Cardiac muscle cell (in vitro differentiated cells and primary cell): Measurements from ENCODE around the gene FDCSP. TPM values are rescaled to one million over a fixed set of nuclear protein-coding genes. Genes with fewer than 3 reads are reported as not detected.
"Not testable (repeated sequence)": the region's sequence is repeated elsewhere in the genome, so short reads cannot be mapped to it uniquely, and the experiment has no call there.

Experiments used
- DNase-seq, 2 donors: peaks; one replicate each; pipeline versions ENCODE4 v3.0.0 to v3.0.0-alpha.2; 2010 to 2017; ENCODE audit warnings: low read depth in 1 of 2, low spot score in 1 of 2
- H3K27ac ChIP-seq: fragments of 200-600 bp; sonication (generic); 2 replicates; pipeline ENCODE4 v1.5.1; 2016
- H3K27me3 ChIP-seq: fragments of 200-600 bp; sonication (generic); 2 replicates; pipeline ENCODE4 v1.6.0; 2016; ENCODE audit warnings: control low read depth
- H3K36me3 ChIP-seq: fragments of 200-600 bp; sonication (generic); 2 replicates; pipeline ENCODE4 v1.5.1; 2016; ENCODE audit warnings: control low read depth
- H3K4me1 ChIP-seq: fragments of 200-600 bp; sonication (generic); 2 replicates; pipeline ENCODE4 v1.8.1; 2017; ENCODE audit warnings: low read depth, mild to moderate bottlenecking, mixed run types
- H3K4me3 ChIP-seq: fragments of 200-600 bp; sonication (generic); 2 replicates; pipeline ENCODE4 v1.5.1; 2016; ENCODE audit warnings: mild to moderate bottlenecking
- H3K9me3 ChIP-seq: fragments of 200-600 bp; sonication (generic); 2 replicates; pipeline ENCODE4 v1.5.1; 2017; ENCODE audit warnings: low read depth, mild to moderate bottlenecking, control low read depth
- CTCF ChIP-seq: IDR thresholded peaks from 2 replicates; pipeline ENCODE4 v1.5.1; 2012; ENCODE audit warnings: low read depth, mild to moderate bottlenecking, low read length
- polyA plus RNA-seq: library from polyadenylated mRNA; unstranded; fragments of >200 nt; fragmentation: Nextera tagmentation; extraction: Ambion mirVana; gene quantifications from 2 replicates; pipeline ENCODE4 v1.2.1, GENCODE V29; 2016
- total RNA-seq: library from RNA; depleted of rRNA; stranded (reverse); fragments of >200 nt; gene quantifications from 2 replicates; pipeline ENCODE4 v1.2.3, GENCODE V29; 2016

Gene FDCSP
- total and polyA plus RNA-seq, 2 experiments from 2014 or later, result not detected

DNA sequence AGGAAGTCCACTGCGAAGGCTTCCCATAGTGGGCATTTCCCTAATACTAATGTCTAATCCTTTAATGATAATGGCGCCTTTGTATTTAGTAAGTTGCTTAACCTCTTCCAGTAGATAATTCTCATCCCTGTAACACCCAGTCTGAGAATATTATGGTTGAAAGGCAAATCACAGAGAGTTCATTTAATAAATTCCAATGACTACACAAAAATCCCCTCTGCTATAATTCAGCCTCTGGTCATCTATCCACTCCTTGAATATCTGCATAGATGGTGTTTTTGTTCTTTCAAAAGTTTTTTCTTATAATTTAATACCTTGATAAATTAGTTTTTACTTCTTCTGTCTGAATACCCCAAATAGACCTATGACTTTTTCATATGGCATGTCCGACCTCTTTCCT is 4.5 kb upstream of the FDCSP start:
- not testable (repeated sequence) for H3K27me3 ChIP-seq, H3K4me3 ChIP-seq, H3K27ac ChIP-seq, H3K36me3 ChIP-seq, DNase-seq, H3K9me3 ChIP-seq, H3K4me1 ChIP-seq

- H3K4me3 ChIP-seq, H3K27me3 ChIP-seq, H3K36me3 ChIP-seq, DNase-seq, H3K27ac ChIP-seq, H3K9me3 ChIP-seq, H3K4me1 ChIP-seq: not testable (repeated sequence)
Measured at GRCh38 chr4:70221818-70222217, 4.1 kb upstream of the FDCSP start.

DNA sequence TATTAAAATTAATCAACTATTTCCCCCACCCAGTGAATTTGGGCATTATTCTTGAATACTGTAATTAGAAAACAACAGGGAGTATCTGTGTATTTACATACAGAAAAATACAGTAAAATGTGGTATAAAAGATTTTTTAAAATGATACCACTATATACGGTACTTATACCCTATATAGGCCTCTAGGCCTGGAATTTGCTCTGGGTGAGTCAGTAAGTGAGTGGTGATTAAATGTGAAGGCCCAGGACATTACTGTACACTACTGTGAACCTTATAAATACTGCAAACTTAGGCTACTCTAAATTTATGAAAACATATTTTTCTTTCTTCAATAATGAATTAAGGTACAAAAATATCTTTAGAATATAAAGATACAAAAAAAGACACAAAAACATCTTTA is 10.2 kb downstream of the FDCSP start:
- Histone ChIP-seq H3K4me1 (peaks cover 11% of the 10 kb centered on the region), H3K9me3 (no peaks in the 10 kb centered on the region), H3K27ac (no peak overlapping the region), H3K27me3 (no peaks in the 10 kb centered on the region), H3K36me3 (no peaks in the 10 kb centered on the region), H3K4me3 (no peak overlapping the region)
- DNase-seq, result no peak
- no peak for TF ChIP-seq CTCF

DNA sequence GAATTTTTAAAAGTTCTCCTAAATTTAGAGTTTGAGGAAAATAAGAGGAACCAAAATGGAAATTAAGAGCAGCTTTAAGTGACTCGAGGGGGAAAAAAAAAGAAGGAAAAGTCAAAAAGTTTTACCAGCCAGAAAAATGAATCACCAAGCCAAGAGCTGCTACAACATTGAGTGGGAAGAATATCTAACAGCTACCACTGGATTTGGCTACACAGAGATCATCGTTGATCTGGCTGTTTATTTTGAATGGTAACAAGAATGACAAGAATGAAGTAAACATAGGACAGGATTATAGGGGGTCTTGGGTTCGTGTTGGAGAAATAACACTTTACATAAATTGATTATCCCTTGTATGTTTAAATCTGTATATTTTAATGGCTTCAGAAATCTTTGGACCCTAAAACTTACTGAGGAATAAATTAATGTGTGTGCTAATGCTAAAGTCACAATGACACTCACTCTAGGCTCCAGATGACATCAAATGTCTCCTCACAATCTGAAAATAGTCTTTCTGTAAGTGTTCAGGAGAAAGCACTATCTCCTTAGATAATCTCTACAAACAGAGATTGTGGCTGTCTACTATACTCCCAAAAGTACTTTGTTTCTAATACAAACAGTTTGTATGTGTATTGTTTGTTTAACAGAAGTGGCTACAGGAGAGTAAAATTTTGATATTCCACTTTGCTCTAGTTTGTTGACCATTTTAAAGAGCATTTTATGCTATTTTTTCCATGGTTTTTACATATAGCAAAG is 13.4 kb downstream of the FDCSP start:
- no peaks in the 10 kb centered on the region for H3K27me3 ChIP-seq
- peaks cover 11% of the 10 kb centered on the region for H3K4me1 ChIP-seq
- no peaks in the 10 kb centered on the region for H3K36me3 ChIP-seq
- no peak for DNase-seq
- no peak overlapping the region for H3K27ac ChIP-seq
- no peak for TF ChIP-seq CTCF
- H3K9me3 ChIP-seq, result no peaks in the 10 kb centered on the region
- H3K4me3 ChIP-seq, result no peak overlapping the region

DNA sequence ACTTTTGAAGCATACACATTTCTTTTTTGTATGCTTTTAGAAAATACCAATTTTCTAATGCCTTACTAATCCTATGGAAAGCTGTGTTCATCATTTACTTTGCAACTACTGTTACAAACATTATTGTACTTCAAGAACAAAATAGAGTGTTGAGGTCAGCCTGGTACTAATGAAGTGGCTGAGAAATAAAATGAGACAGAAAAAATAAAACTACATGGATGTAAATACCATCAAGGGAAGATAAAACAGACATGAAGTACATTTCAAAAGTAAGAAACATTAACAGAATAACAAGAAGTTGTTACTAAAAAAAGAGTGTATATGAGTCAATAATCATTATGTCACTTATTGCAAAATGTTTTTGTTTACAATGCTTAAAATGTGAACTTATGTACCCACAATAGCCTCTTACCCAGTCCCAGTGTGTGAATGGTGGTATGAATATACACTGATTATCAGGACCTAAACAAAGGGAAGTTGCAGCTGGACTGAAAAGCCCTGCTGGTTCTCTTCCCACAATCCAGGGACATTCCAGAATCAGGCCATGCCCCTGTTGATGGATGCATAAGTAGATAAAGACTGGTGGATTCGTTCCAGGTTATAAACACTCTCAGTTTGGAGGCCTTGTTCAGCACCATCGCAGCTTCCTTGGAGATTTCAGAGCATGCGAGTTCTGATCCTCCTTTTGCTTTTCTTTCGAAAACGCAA is 14.1 kb downstream of the FDCSP start:
- H3K4me1 ChIP-seq, result peaks cover 11% of the 10 kb centered on the region
- no peaks in the 10 kb centered on the region for H3K27me3 ChIP-seq
- H3K36me3 ChIP-seq, result no peaks in the 10 kb centered on the region
- peak overlapping the region; percentile 47 for H3K27ac ChIP-seq
- no peak overlapping the region for H3K4me3 ChIP-seq
- no peaks in the 10 kb centered on the region for H3K9me3 ChIP-seq
- TF ChIP-seq CTCF, result no peak
- DNase-seq, result peak; percentile 13 to 59

DNA sequence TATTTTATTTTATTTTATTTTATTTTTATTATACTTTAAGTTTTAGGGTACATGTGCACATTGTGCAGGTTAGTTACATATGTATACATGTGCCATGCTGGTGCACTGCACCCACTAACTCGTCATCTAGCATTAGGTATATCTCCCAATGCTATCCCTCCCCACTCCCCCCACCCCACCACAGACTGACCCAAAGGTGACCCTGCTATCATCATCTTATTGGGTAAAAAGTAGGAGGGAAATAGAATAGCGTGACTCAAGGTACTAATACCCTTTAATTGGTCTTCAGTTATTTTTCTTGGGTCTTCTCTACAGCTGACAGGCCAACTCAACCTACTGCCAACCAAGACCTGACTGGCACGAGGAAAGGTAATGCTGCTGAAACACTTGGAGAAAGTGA is 16.4 kb downstream of the FDCSP start, which contains the start of gene CSN3:
CSN3 (plus strand) TSS at position 301 of the 400 bp plus-strand sequence. CDS start 2,223 bp downstream, outside the sequence.
- not testable (repeated sequence) for H3K9me3 ChIP-seq, H3K27ac ChIP-seq, DNase-seq, H3K4me3 ChIP-seq, H3K27me3 ChIP-seq, H3K36me3 ChIP-seq
- H3K4me1 ChIP-seq, result peaks cover 11% of the 10 kb centered on the region

GRCh38 chr4:70243091-70243490 is 17.2 kb downstream of the FDCSP start:
- no peak for DNase-seq
- no peak for TF ChIP-seq CTCF
- no peak overlapping the region for H3K27ac ChIP-seq
- H3K9me3 ChIP-seq, result no peaks in the 10 kb centered on the region
- peaks cover 11% of the 10 kb centered on the region for H3K4me1 ChIP-seq
- H3K4me3 ChIP-seq, result no peak overlapping the region
- H3K36me3 ChIP-seq, result no peaks in the 10 kb centered on the region
- H3K27me3 ChIP-seq, result no peaks in the 10 kb centered on the region
